GM23338 (cell line): ENCODE data around the gene CHST11. TPM values are rescaled to one million over a fixed set of nuclear protein-coding genes. Genes with fewer than 3 reads are reported as not detected.

Source experiments
- ATAC-seq: fragments of 200-7000 bp; cut with Tn5 transposase; 3 replicates; pipeline ENCODE4 v1.9.1; 2020
- DNase-seq: peaks from one replicate; pipeline ENCODE4 v3.0.0-alpha.2; 2015; ENCODE audit warnings: low spot score
- H2AFZ ChIP-seq: fragments of 200-600 bp; sonication (generic); 2 replicates; pipeline ENCODE4 v1.8.0; 2016; ENCODE audit warnings: antibody characterized with exemption, mild to moderate bottlenecking, moderate library complexity
- H3F3A ChIP-seq: fragments of 200-600 bp; sonication (generic); replicated peaks from 2 replicates; pipeline ENCODE4 v1.8.0; 2017; ENCODE audit warnings: antibody characterized with exemption, mixed run types, low read depth
- H3K27ac ChIP-seq: fragments of 200-600 bp; sonication (generic); 2 replicates; pipeline ENCODE4 v1.6.1; 2016; ENCODE audit warnings: low read depth
- H3K27me3 ChIP-seq: fragments of 200-600 bp; sonication (generic); 2 replicates; pipeline ENCODE4 v1.8.0; 2016; ENCODE audit warnings: mild to moderate bottlenecking, mixed run types, moderate library complexity; ENCODE audit not compliant: insufficient read depth
- H3K36me3 ChIP-seq: fragments of 200-600 bp; sonication (generic); 2 replicates; pipeline ENCODE4 v1.8.0; 2016; ENCODE audit warnings: mild to moderate bottlenecking; ENCODE audit not compliant: insufficient read depth
- H3K4me1 ChIP-seq: fragments of 200-600 bp; sonication (generic); 2 replicates; pipeline ENCODE4 v1.8.0; 2016; ENCODE audit warnings: mild to moderate bottlenecking, moderate library complexity; ENCODE audit not compliant: insufficient read depth
- H3K4me2 ChIP-seq: fragments of 200-600 bp; sonication (generic); 2 replicates; pipeline ENCODE4 v1.7.1; 2017; ENCODE audit warnings: mixed run types
- H3K4me3 ChIP-seq: fragments of 200-600 bp; sonication (generic); 2 replicates; pipeline ENCODE4 v1.6.1; 2016; ENCODE audit warnings: mixed run types
- H3K79me2 ChIP-seq: fragments of 200-600 bp; sonication (generic); replicated peaks from 2 replicates; pipeline ENCODE4 v1.8.0; 2017; ENCODE audit warnings: mild to moderate bottlenecking; ENCODE audit not compliant: insufficient read depth
- H3K9me2 ChIP-seq: fragments of 200-600 bp; sonication (generic); 2 replicates; pipeline ENCODE4 v1.8.0; 2017; ENCODE audit not compliant: insufficient read depth
- H4K20me1 ChIP-seq: fragments of 200-600 bp; sonication (generic); replicated peaks from 2 replicates; pipeline ENCODE4 v1.8.0; 2017; ENCODE audit warnings: mild to moderate bottlenecking; ENCODE audit not compliant: insufficient read depth
- H3K27ac Mint-ChIP-seq: 2 replicates; pipeline ENCODE4 v1.8.0; 2020; ENCODE audit warnings: inconsistent platforms, mild to moderate bottlenecking, moderate library complexity, mixed read lengths
- H3K27me3 Mint-ChIP-seq: 3 replicates; pipeline ENCODE4 v1.8.0; 2022; ENCODE audit warnings: low read depth, mild to moderate bottlenecking, moderate library complexity, mixed read lengths, inconsistent platforms; ENCODE audit not compliant: insufficient read depth, poor library complexity
- H3K36me3 Mint-ChIP-seq: 3 replicates; pipeline ENCODE4 v1.8.0; 2021; ENCODE audit warnings: low read depth, mild to moderate bottlenecking, inconsistent platforms, moderate library complexity, mixed read lengths
- H3K4me1 Mint-ChIP-seq: 3 replicates; pipeline ENCODE4 v1.8.0; 2020; ENCODE audit warnings: mild to moderate bottlenecking, inconsistent platforms, mixed read lengths
- H3K4me3 Mint-ChIP-seq: 3 replicates; pipeline ENCODE4 v1.8.0; 2021; ENCODE audit warnings: moderate library complexity, mild to moderate bottlenecking, inconsistent platforms, mixed read lengths
- H3K9me3 Mint-ChIP-seq: 3 replicates; pipeline ENCODE4 v1.8.0; 2020; ENCODE audit warnings: moderate library complexity, mild to moderate bottlenecking, inconsistent platforms, mixed read lengths
- CREB1 ChIP-seq: fragments of 250-450 bp; sonication (Bioruptor Pico); IDR thresholded peaks from 2 replicates; pipeline ENCODE4 v1.5.0; 2020; ENCODE audit warnings: low read depth, mild to moderate bottlenecking, moderate library complexity
- CTCF ChIP-seq, 2 experiments: fragments of 200-600 bp in 1 of 2; sonication (generic) in 1 of 2; conservative IDR thresholded peaks; 2 replicates each; pipeline versions ENCODE4 v1.5.1 to v1.6.1; 2016 to 2017; ENCODE audit warnings: antibody characterized with exemption in 2 of 2, low read depth in 2 of 2, mild to moderate bottlenecking in 2 of 2, moderate library complexity in 1 of 2
- ETS1 ChIP-seq: IDR thresholded peaks from 2 replicates; pipeline ENCODE4 v1.6.1; 2016; ENCODE audit warnings: antibody characterized with exemption
- EZH2phosphoT487 ChIP-seq: fragments of 200-600 bp; sonication (generic); IDR thresholded peaks from one replicate; pipeline ENCODE4 v1.8.1; 2018; ENCODE audit warnings: antibody characterized with exemption; ENCODE audit not compliant: unreplicated experiment
- JUNB ChIP-seq: IDR thresholded peaks from one replicate; pipeline ENCODE4 v1.6.1; 2016; ENCODE audit warnings: antibody characterized with exemption; ENCODE audit not compliant: unreplicated experiment
- NANOG ChIP-seq: IDR thresholded peaks from 2 replicates; pipeline ENCODE4 v1.6.1; 2016; ENCODE audit warnings: antibody characterized with exemption, borderline replicate concordance
- POLR2AphosphoS5 ChIP-seq: IDR thresholded peaks from 2 replicates; pipeline ENCODE4 v1.6.1; 2016; ENCODE audit warnings: antibody characterized with exemption, low read depth
- REST ChIP-seq: IDR thresholded peaks from one replicate; pipeline ENCODE4 v1.6.1; 2018; ENCODE audit warnings: antibody characterized with exemption; ENCODE audit not compliant: unreplicated experiment
- STAT1 ChIP-seq: IDR thresholded peaks from one replicate; pipeline ENCODE4 v1.6.1; 2016; ENCODE audit warnings: antibody characterized with exemption; ENCODE audit not compliant: unreplicated experiment
- ZNF114 ChIP-seq: fragments of 250-450 bp; sonication (Bioruptor Pico); IDR thresholded peaks from 2 replicates; pipeline ENCODE4 v1.5.0; 2020; ENCODE audit warnings: mild to moderate bottlenecking, moderate library complexity
- ZNF331 ChIP-seq: fragments of 250-450 bp; sonication (Bioruptor Pico); IDR thresholded peaks from 2 replicates; pipeline ENCODE4 v1.5.0; 2020; ENCODE audit warnings: low read depth, mild to moderate bottlenecking, moderate library complexity
- ZNF462 ChIP-seq: fragments of 250-450 bp; sonication (Bioruptor Pico); IDR thresholded peaks from 2 replicates; pipeline ENCODE4 v1.5.0; 2020; ENCODE audit warnings: mild to moderate bottlenecking, moderate library complexity
- polyA plus RNA-seq: library from polyadenylated mRNA; unstranded; fragments of >200 nt; fragmentation: Nextera tagmentation; extraction: Ambion mirVana; gene quantifications from 2 replicates; pipeline ENCODE4 v1.2.1, GENCODE V29; 2016
- total RNA-seq: library from RNA; depleted of rRNA; stranded (reverse); fragments of >200 nt; shearing (Covaris generic); gene quantifications from 2 replicates; pipeline ENCODE4 v1.2.3, GENCODE V29; 2014

CHST11 gene
- total and polyA plus RNA-seq, 2 experiments from 2014 or later = 7.7 to 25.7 TPM

- TF ChIP-seq ZNF462 (CRISPR knock-in tag) (no peak), JUNB (no peak), NANOG (no peak), CTCF (conservative IDR thresholded peaks at IDR 0.05; ENCODE audit: low read depth in 2 of 2) (no peak), POLR2AphosphoS5 (no peak), STAT1 (no peak)
Observed at GRCh38 chr12:104724992-104725585, 268.3 kb downstream of the CHST11 start (continued).

- H3K4me3 ChIP-seq = no peak overlapping the region
- H3K4me2 ChIP-seq = no peak overlapping the region
- no peak for ATAC-seq
- Mint-ChIP-seq H3K27me3 (peaks cover 4% of the 10 kb centered on the region), H3K36me3 (no peaks in the 10 kb centered on the region), H3K9me3 (no peaks in the 10 kb centered on the region), H3K27ac (no peak overlapping the region), H3K4me3 (no peak overlapping the region), H3K4me1 (peaks cover 33% of the 10 kb centered on the region)
- H2AFZ ChIP-seq = no peak overlapping the region
- DNase-seq = no peak
- no peaks in the 10 kb centered on the region for H3K27me3 ChIP-seq
- no peaks in the 10 kb centered on the region; the same call in 1 of the 2 replicates for H3K4me1 ChIP-seq
- H4K20me1 ChIP-seq = no peaks in the 10 kb centered on the region
- H3K36me3 ChIP-seq = no peaks in the 10 kb centered on the region
- no peak overlapping the region for H3K27ac ChIP-seq
- H3F3A ChIP-seq = no peaks in the 10 kb centered on the region
- H3K9me2 ChIP-seq = no peaks in the 10 kb centered on the region
- H3K79me2 ChIP-seq = no peaks in the 10 kb centered on the region
- TF ChIP-seq NANOG (no peak), CREB1 (CRISPR knock-in tag) (no peak), EZH2phosphoT487 (no peak), ZNF331 (CRISPR knock-in tag) (no peak), JUNB (no peak), STAT1 (no peak), ETS1 (no peak), POLR2AphosphoS5 (no peak), ZNF114 (CRISPR knock-in tag) (no peak), REST (no peak)
Observed at GRCh38 chr12:104725610-104726009, 268.9 kb downstream of the CHST11 start.
